Activated CD4-positive, CD25-positive, alpha-beta regulatory T cell treated with anti-CD3 and anti-CD28 coated beads, Interleukin-2, amount 50 U/mL, for 24 hours (primary cell): ENCODE data around the gene PPM1D.
A peak's percentile ranks its signal among the peaks of the same experiment; 100 is the strongest.
"Not testable (repeated sequence)": the region's sequence is repeated elsewhere in the genome, so short reads cannot be mapped to it uniquely, and the experiment has no call there.

ENCODE experiments used
- ATAC-seq, 2 donors: fragments of 150-1000 bp; cut with Tn5 transposase; one replicate each; pipeline ENCODE4 v1.10.0; 2021; ENCODE audit warnings: mild to moderate bottlenecking in 1 of 2, moderate library complexity in 1 of 2

Gene PPM1D

DNA sequence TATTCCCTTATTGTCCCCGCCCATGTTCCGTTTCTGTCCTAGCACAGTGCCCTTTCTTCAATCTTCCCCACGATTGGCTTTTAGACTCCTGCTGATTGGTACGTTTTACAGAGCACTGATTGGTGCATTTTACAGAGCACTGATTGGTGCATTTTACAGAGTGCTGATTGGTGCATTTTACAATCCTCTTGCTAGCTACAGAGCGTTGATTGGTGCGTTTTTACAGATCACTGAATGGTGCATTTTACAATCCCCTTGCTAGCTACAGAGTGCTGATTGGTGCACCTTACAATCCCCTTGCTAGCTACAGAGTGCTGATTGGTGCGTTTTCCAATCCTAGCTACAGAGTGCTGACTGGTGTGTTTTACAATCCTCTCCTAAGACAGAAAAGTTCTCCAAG lies 74.6 kb downstream of the PPM1D start:
- not testable (repeated sequence) for ATAC-seq

GRCh38 chr17:60675997-60676396 lies 76.0 kb downstream of the PPM1D start:
- ATAC-seq: no peak

GRCh38 chr17:60676758-60677307 lies 76.8 kb downstream of the PPM1D start:
- no peak for ATAC-seq

DNA sequence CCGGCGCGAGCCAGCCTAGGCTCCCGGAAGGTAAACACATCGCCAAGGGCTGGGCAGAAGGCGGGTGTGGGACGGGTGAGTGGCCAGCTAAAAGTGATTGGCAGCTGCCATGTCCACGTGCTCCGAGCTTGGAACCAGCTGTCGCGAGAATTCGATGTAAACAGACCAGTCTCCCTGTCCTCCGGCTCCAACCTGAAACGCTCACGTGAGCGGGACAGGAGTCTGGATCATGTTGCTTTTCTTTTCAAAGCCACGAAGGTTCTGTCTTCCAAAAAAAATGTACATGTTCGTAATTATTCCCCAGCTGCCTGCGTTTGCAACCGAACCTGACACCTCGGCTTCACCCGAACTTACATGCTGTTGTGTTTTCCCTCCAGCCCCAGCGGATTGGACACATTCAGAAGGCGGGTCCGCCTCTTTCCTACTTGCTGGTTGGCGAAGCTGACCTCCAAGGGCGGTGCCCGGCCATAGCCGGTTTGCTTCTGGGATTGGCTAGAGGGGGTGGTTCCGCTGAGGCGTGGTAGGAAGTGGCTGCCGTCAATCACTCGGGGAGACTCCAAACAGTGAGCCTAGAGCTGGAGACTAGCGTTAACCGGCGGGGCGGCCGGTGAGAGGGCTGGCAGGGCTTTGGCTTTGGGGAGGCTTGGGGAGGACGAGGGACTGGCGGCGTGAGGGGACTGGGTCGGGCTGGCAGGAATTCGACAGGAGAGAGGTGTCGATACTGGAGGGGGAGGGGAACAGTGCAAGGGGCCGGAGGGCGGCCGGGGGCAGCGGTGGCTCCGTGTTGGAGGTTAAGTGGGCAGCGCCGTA lies 77.5 kb downstream of the PPM1D start, which contains the start of gene BCAS3:
TSS of gene BCAS3 (plus strand) at position 544 of the 810 bp plus-strand sequence.
- ATAC-seq: peak; percentile 94 to 97

DNA sequence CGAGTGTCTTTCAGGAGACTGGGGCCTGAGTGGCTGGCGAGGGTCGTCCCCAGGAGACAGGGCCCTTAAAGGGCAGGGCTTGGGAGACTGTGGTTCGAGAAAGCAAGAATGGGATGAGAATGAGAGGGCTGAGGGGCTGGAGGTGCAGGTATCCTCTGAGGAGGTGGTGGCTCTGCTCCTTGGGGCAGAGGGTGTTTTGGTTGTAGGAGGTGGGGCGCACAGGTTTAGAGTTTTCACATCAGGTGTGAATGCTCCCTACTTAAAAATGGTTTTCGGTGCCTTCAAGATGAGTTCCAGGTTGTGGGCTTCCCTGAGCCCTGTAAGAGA lies 78.1 kb downstream of the PPM1D start:
- no peak for ATAC-seq

DNA sequence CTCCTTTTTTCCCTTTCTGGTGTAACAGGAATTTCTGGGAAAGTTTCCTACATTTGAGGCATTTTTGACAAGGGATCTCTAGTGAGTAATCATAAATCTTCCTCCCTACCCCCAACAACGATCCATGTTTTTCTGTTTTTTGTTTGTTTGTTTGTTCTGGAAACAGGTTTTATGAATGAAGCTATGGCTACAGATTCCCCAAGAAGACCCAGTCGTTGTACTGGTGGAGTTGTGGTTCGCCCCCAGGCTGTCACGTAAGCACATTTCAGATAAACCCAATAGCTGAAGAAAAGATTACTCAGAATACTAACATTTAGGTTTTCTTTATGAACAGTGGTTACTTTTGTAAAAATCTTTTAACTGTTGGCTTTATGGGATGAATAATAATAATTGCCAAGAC lies 79.3 kb downstream of the PPM1D start:
- ATAC-seq: no peak

GRCh38 chr17:60680754-60681153 lies 80.8 kb downstream of the PPM1D start:
- no peak for ATAC-seq

GRCh38 chr17:60685437-60685836 lies 85.4 kb downstream of the PPM1D start:
- ATAC-seq: no peak

DNA sequence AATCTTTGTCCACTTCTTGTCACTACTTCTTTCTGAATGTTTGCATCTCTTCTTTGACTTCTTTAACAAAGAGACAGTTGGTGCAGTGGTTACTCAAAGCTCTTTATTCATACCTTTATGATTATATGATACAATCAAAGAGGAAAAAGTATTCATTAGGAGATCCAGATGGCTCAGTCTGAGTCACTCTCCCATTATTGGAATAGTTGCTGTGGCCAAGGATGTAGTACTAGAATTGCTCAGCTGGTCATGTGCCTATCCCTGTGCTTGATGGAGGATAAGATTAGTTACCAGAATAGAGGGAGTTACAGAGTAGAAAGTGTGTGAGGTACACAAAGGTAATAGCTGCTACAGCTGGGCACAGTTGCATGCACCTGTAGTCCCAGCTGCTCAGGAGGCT lies 96.0 kb downstream of the PPM1D start:
- no peak for ATAC-seq

GRCh38 chr17:60699090-60699489 lies 99.1 kb downstream of the PPM1D start:
- ATAC-seq: no peak

GRCh38 chr17:60704170-60704569 lies 104.2 kb downstream of the PPM1D start:
- ATAC-seq: no peak

DNA sequence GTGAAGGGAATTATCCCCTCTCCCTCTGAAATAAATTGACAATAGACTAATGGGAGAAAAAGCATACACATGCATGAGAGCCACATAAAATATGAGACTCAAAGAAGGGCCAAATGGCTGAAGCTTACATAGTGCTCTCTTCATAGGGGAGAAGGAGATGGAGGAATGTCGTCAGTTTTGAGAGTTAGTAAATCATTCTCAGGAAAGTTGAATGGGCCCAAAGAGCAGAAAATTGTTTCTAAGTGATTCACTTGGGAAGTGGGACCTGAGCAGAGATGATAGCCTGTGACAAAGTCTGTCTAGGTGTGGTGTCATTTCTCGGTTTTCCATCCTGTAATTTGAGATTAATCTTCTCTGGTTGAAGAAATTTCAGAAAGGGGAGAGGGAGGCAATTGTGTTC lies 112.7 kb downstream of the PPM1D start:
- ATAC-seq: no peak

GRCh38 chr17:60713608-60714007 lies 113.6 kb downstream of the PPM1D start:
- ATAC-seq: no peak
